SU-DHL-6 (cell line): ENCODE data around the gene FADS3.

Source experiments
- CTCF ChIP-seq: fragments of 200-600 bp; sonication (generic); IDR thresholded peaks from one replicate; pipeline ENCODE4 v1.5.1; 2017; ENCODE audit warnings: antibody characterized with exemption, mild to moderate bottlenecking, low read length, moderate library complexity; ENCODE audit not compliant: insufficient read depth, poor library complexity, severe bottlenecking
- EZH2phosphoT487 ChIP-seq: fragments of 200-600 bp; sonication (generic), shearing (Covaris generic); conservative IDR thresholded peaks from 2 replicates; pipeline ENCODE4 v1.6.1; 2018; ENCODE audit warnings: mild to moderate bottlenecking, antibody characterized with exemption, low read length, moderate library complexity, mixed read lengths

GRCh38 chr11:61881397-61881796 is 9.9 kb downstream of the FADS3 start:
- no peak for TF ChIP-seq CTCF
- no peak for TF ChIP-seq EZH2phosphoT487
